Natural killer cell treated with Interleukin-12 subunit alpha and Interleukin-12 subunit beta and Interleukin-15 and Interleukin-18, amount 100 ng/mL, for 72 hours (primary cell): ENCODE data around the gene ZMIZ1. TPM values are rescaled to one million over a fixed set of nuclear protein-coding genes. Genes with fewer than 3 reads are reported as not detected.
A peak's percentile ranks its signal among the peaks of the same experiment; 100 is the strongest.

Experiments
- ATAC-seq, 2 donors: fragments of 150-1000 bp; cut with Tn5 transposase in 1 of 2; sonication (Bioruptor Pico), chemical (Tn5 transposase) in 1 of 2; 2 replicates each; pipeline ENCODE4 v1.10.0; 2021
- DNase-seq: peaks from one replicate; pipeline ENCODE4 v3.0.0; 2022; ENCODE audit warnings: low spot score
- H3K27ac Mint-ChIP-seq, 2 donors: 1 replicate in 1 of 2; 2 replicates in 1 of 2; pipeline ENCODE4 v1.8.0; 2022; ENCODE audit warnings: mixed read lengths in 2 of 2, mild to moderate bottlenecking in 1 of 2, moderate library complexity in 1 of 2
- H3K27me3 Mint-ChIP-seq, 2 donors: 1 replicate in 1 of 2; 2 replicates in 1 of 2; pipeline ENCODE4 v1.8.0; 2022; ENCODE audit warnings: mixed read lengths in 2 of 2
- H3K36me3 Mint-ChIP-seq: one replicate; pipeline ENCODE4 v1.8.0; 2022; ENCODE audit warnings: mixed read lengths
- H3K4me1 Mint-ChIP-seq, 2 donors: 1 replicate in 1 of 2; 2 replicates in 1 of 2; pipeline ENCODE4 v1.8.0; 2022; ENCODE audit warnings: low read depth in 2 of 2, mixed read lengths in 2 of 2, mild to moderate bottlenecking in 1 of 2
- H3K4me3 Mint-ChIP-seq: one replicate; pipeline ENCODE4 v1.8.0; 2022; ENCODE audit warnings: mixed read lengths
- H3K9me3 Mint-ChIP-seq: 2 replicates; pipeline ENCODE4 v1.8.0; 2022; ENCODE audit warnings: mixed read lengths
- total RNA-seq, 2 donors: library from RNA; stranded (reverse); gene quantifications; one replicate each; pipeline ENCODE4 v1.2.3, GENCODE V29; 2022

ZMIZ1 gene
- total RNA-seq, 2 donors from 2014 or later = 49.7 to 54.4 TPM

- Mint-ChIP-seq H3K36me3 (peaks cover 38% of the 10 kb centered on the region), H3K9me3 (no peaks in the 10 kb centered on the region), H3K27ac (peak overlapping the region; percentile 67 to 77), H3K27me3 (no peaks in the 10 kb centered on the region), H3K4me3 (no peak overlapping the region), H3K4me1 (peaks cover 36 to 49% of the 10 kb centered on the region in 2 donors)
- DNase-seq = no peak
- no peak for ATAC-seq
These were observed 286.8 kb downstream of the ZMIZ1 start for GRCh38 chr10:79355420-79356017.

- DNase-seq (no peak), ATAC-seq (peak in 1 of 2 donors; percentile 57)
- peak overlapping the region; percentile 67 to 77 for H3K27ac Mint-ChIP-seq
These were observed 287.3 kb downstream of the ZMIZ1 start for GRCh38 chr10:79356104-79356503.

GRCh38 chr10:79357180-79357579 is 288.4 kb downstream of the ZMIZ1 start:
- Mint-ChIP-seq H3K4me1 (peaks cover 48 to 58% of the 10 kb centered on the region in 2 donors), H3K36me3 (peaks cover 38% of the 10 kb centered on the region), H3K9me3 (no peaks in the 10 kb centered on the region), H3K27me3 (no peaks in the 10 kb centered on the region), H3K27ac (no peak overlapping the region), H3K4me3 (no peak overlapping the region)
- ATAC-seq = no peak
- no peak for DNase-seq

More at GRCh38 chr10:79356104-79356503, 287.3 kb downstream of the ZMIZ1 start:
- Mint-ChIP-seq H3K4me1 (peaks cover 37 to 53% of the 10 kb centered on the region in 2 donors), H3K36me3 (peaks cover 38% of the 10 kb centered on the region), H3K9me3 (no peaks in the 10 kb centered on the region), H3K27me3 (no peaks in the 10 kb centered on the region), H3K4me3 (no peak overlapping the region)

GRCh38 chr10:79358811-79359210 is 290.0 kb downstream of the ZMIZ1 start:
- Mint-ChIP-seq H3K9me3 (no peaks in the 10 kb centered on the region), H3K36me3 (peaks cover 29% of the 10 kb centered on the region), H3K4me1 (peaks cover 39 to 47% of the 10 kb centered on the region in 2 donors), H3K27me3 (peaks cover 0 to 3% of the 10 kb centered on the region in 2 donors), H3K27ac (no peak overlapping the region), H3K4me3 (no peak overlapping the region)
- no peak for DNase-seq
- ATAC-seq = no peak

GRCh38 chr10:79359816-79360498 is 291.2 kb downstream of the ZMIZ1 start:
- H3K9me3 Mint-ChIP-seq = no peaks in the 10 kb centered on the region
- no peak overlapping the region for H3K4me3 Mint-ChIP-seq
- DNase-seq (no peak), ATAC-seq (no peak)
- no peak overlapping the region for H3K27ac Mint-ChIP-seq
- peaks cover 27 to 35% of the 10 kb centered on the region in 2 donors for H3K4me1 Mint-ChIP-seq
- peaks cover 0 to 5% of the 10 kb centered on the region in 2 donors for H3K27me3 Mint-ChIP-seq
- peaks cover 18% of the 10 kb centered on the region for H3K36me3 Mint-ChIP-seq

GRCh38 chr10:79360499-79361342 is 292.0 kb downstream of the ZMIZ1 start:
- Mint-ChIP-seq H3K9me3 (no peaks in the 10 kb centered on the region), H3K27ac (no peak overlapping the region), H3K4me3 (no peak overlapping the region), H3K27me3 (peaks cover 0 to 5% of the 10 kb centered on the region in 2 donors), H3K36me3 (peaks cover 10% of the 10 kb centered on the region), H3K4me1 (peaks cover 20 to 28% of the 10 kb centered on the region in 2 donors)
- no peak for ATAC-seq
- no peak for DNase-seq

- Mint-ChIP-seq H3K36me3 (peaks cover 2% of the 10 kb centered on the region), H3K27ac (no peak overlapping the region), H3K4me1 (peaks cover 12 to 19% of the 10 kb centered on the region in 2 donors), H3K9me3 (no peaks in the 10 kb centered on the region), H3K4me3 (no peak overlapping the region), H3K27me3 (peaks cover 0 to 5% of the 10 kb centered on the region in 2 donors)
- DNase-seq (no peak), ATAC-seq (no peak)
These were observed 293.1 kb downstream of the ZMIZ1 start for GRCh38 chr10:79361726-79362397.
